ENCODE data around the gene F10. TPM values are rescaled to one million over a fixed set of nuclear protein-coding genes. Genes with fewer than 3 reads are reported as not detected.
"Not testable (repeated sequence)": the region's sequence is repeated elsewhere in the genome, so short reads cannot be mapped to it uniquely, and the experiment has no call there.

Gene F10
- total RNA-seq, 2 donors from 2014 or later, result 25.5 to 31.5 TPM

DNA sequence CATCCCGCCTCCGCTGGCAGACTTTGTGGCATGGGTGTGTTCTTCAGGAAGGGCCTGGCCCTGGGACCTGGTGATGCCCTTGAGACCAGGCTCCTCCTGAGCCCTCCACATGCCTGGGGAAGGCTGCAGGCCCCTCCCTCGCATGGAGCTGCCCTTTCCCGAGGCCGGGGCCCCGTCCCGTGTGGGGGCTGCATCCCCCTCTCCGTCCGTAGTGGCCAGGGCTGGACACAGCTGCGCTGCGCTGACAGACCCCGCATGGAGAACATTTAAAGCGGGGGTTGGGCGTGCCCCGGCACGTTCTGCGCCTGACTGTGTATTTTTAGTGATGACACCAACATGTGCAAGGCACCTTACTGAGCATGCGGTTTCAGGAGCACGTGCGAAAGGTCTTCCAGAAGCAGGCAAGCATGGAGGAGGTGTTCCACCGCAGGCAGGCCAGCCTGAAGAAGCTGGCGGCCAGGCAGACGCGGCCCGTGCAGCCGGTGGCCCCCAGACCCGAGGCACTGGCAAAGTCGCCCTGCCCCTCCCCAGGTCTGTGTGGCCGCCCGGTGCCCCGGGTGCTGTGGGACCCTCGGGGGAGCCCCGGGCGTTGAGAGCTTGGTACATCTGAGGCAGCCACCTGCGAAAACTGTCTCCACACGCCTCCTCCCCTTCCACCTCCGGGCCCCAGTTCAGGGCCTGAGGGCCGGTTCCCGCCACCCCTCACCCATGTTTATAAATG lies 45.8 kb upstream of the F10 start:
- ATAC-seq (ENCODE audit: insufficient number of reproducible peaks, low FRiP score, low read depth) (no peak), DNase-seq (ENCODE audit: low spot score) (no peak)
- Histone ChIP-seq H3K27me3 (replicated peaks; ENCODE audit: insufficient read depth) (no peaks in the 10 kb centered on the region), H3K9me3 (no peaks in the 10 kb centered on the region), H3K36me3 (peaks cover 2% of the 10 kb centered on the region), H3K27ac (no peak overlapping the region), H3K4me3 (no peak overlapping the region), H3K4me1 (ENCODE audit: control insufficient read depth in 1 of 2, low read depth in 2 of 2) (no peaks in the 10 kb centered on the region)
- no peak for TF ChIP-seq CTCF (IDR thresholded peaks at IDR 0.05)

GRCh38 chr13:113077566-113077952 lies 45.0 kb upstream of the F10 start:
- Histone ChIP-seq H3K4me3 (no peak overlapping the region), H3K27me3 (replicated peaks; ENCODE audit: insufficient read depth) (no peaks in the 10 kb centered on the region), H3K9me3 (no peaks in the 10 kb centered on the region), H3K27ac (no peak overlapping the region), H3K36me3 (peaks cover 2% of the 10 kb centered on the region), H3K4me1 (ENCODE audit: control insufficient read depth in 1 of 2, low read depth in 2 of 2) (no peaks in the 10 kb centered on the region)
- TF ChIP-seq CTCF (IDR thresholded peaks at IDR 0.05), result no peak
- no peak for ATAC-seq (ENCODE audit: insufficient number of reproducible peaks, low FRiP score, low read depth)
- no peak for DNase-seq (ENCODE audit: low spot score)

DNA sequence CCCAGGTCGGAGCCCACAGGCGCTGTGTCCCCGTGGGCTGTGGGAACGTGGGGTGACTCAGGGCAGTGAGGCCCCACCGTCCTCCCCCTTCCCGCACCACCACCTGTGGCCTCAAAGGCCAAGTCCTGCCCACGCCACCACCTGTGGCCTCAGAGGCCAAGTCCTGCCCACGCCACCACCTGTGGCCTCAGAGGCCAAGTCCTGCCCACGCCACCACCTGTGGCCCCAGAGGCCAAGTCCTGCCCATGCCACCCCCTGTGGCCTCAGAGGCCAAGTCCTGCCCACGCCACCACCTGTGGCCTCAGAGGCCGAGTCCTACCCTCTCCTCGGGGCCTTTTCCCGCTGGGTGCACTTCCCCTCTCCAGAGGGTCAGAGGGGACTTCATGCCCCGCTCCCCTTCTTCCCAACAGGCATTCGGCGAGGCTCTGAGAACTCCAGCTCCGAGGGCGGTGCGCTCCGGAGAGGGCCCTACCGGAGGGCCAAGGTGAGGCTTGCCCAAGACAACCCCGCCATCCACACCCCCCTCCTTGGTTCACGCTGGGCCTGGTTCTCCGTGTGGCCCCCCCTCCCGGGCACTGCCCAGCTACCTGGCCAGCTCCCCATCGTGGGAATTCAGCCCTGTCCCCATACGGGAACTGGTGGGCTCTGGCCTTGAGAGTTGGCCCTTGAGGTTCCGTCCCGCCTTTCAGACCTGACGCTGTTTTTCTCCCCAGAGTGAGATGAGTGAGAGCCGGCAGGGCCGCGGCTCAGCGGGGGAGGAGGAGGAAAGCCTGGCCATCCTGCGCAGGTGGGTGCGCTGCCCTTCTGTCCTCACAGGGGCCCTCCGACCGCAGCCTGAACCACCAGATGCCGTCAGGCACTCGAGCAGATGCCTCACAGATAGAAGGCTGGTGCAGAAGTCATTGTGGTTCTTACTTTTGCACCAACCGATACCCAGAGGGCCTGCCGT lies 44.4 kb upstream of the F10 start:
- no peaks in the 10 kb centered on the region for H3K9me3 ChIP-seq
- H3K27me3 ChIP-seq (replicated peaks; ENCODE audit: insufficient read depth), result no peaks in the 10 kb centered on the region
- no peak for ATAC-seq (ENCODE audit: insufficient number of reproducible peaks, low FRiP score, low read depth)
- H3K4me3 ChIP-seq, result no peak overlapping the region
- H3K36me3 ChIP-seq, result peaks cover 2% of the 10 kb centered on the region
- no peak for DNase-seq (ENCODE audit: low spot score)
- H3K4me1 ChIP-seq (ENCODE audit: control insufficient read depth in 1 of 2, low read depth in 2 of 2), result no peaks in the 10 kb centered on the region
- H3K27ac ChIP-seq, result no peak overlapping the region
- TF ChIP-seq CTCF (IDR thresholded peaks at IDR 0.05), result no peak

GRCh38 chr13:113078902-113079780 lies 43.5 kb upstream of the F10 start:
- H3K4me1 ChIP-seq (ENCODE audit: control insufficient read depth in 1 of 2, low read depth in 2 of 2), result no peaks in the 10 kb centered on the region
- TF ChIP-seq CTCF (IDR thresholded peaks at IDR 0.05), result no peak
- ATAC-seq (ENCODE audit: insufficient number of reproducible peaks, low FRiP score, low read depth), result no peak
- no peaks in the 10 kb centered on the region for H3K27me3 ChIP-seq (replicated peaks; ENCODE audit: insufficient read depth)
- no peak for DNase-seq (ENCODE audit: low spot score)
- no peak overlapping the region for H3K27ac ChIP-seq
- no peak overlapping the region for H3K4me3 ChIP-seq
- H3K9me3 ChIP-seq, result no peaks in the 10 kb centered on the region
- peaks cover 2% of the 10 kb centered on the region for H3K36me3 ChIP-seq

GRCh38 chr13:113079781-113080080 lies 42.9 kb upstream of the F10 start:
- H3K4me1 ChIP-seq (ENCODE audit: control insufficient read depth in 1 of 2, low read depth in 2 of 2); H3K27me3 ChIP-seq (replicated peaks; ENCODE audit: insufficient read depth); H3K9me3 ChIP-seq; DNase-seq (ENCODE audit: low spot score); ATAC-seq (ENCODE audit: insufficient number of reproducible peaks, low FRiP score, low read depth); H3K36me3 ChIP-seq; H3K27ac ChIP-seq; H3K4me3 ChIP-seq: not testable (repeated sequence)

Data from thoracic aorta (tissue), 2 donors.